Measurements from ENCODE around the gene HDGF. TPM values are rescaled to one million over a fixed set of nuclear protein-coding genes. Genes with fewer than 3 reads are reported as not detected.

HDGF gene
- total and polyA plus RNA-seq, 3 donors from 2014 or later: 78.2 to 133 (median 97.7) TPM

DNA sequence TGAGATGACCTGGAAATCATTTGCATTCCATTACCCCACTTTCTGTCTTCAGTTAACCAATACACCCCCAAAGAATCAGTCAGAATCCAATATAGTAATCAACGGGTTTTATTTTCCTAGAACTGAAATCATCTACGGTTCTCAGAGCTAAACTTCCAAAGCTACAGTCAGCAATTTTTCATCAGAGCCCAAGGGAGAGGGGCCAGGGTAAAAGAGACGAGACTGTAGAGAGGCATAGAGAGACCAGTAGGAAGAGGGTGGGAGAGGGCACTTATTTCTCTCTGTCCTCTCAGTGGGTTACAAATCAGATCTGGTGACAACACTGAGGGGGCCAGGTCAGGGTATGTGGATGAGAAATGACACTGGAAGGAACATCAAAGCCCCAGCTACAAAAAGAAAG, 9.5 kb downstream of the HDGF start:
- intact Hi-C loops (cut with DNase I; ENCODE audit: low total_unique reads): no loop called here
- Histone ChIP-seq H3K27me3 (no peaks in the 10 kb centered on the region), H3K9me3 (no peaks in the 10 kb centered on the region), H3K27ac (peak overlapping the region in 1 of 2 donors; percentile 81), H3K4me3 (peak overlapping the region in 1 of 2 donors; percentile 89), H3K36me3 (ENCODE audit: low read depth, missing control alignments) (no peaks in the 10 kb centered on the region), H3K4me1 (peaks cover 24% of the 10 kb centered on the region)
- TF ChIP-seq POLR2A (IDR thresholded peaks at IDR 0.05): no peak
- TF ChIP-seq, protein P1, sequence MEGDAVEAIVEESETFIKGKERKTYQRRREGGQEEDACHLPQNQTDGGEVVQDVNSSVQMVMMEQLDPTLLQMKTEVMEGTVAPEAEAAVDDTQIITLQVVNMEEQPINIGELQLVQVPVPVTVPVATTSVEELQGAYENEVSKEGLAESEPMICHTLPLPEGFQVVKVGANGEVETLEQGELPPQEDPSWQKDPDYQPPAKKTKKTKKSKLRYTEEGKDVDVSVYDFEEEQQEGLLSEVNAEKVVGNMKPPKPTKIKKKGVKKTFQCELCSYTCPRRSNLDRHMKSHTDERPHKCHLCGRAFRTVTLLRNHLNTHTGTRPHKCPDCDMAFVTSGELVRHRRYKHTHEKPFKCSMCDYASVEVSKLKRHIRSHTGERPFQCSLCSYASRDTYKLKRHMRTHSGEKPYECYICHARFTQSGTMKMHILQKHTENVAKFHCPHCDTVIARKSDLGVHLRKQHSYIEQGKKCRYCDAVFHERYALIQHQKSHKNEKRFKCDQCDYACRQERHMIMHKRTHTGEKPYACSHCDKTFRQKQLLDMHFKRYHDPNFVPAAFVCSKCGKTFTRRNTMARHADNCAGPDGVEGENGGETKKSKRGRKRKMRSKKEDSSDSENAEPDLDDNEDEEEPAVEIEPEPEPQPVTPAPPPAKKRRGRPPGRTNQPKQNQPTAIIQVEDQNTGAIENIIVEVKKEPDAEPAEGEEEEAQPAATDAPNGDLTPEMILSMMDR (IDR thresholded peaks at IDR 0.05): no peak
- WGBS, 2 donors: 69 to 74% methylated on average over 3 of the region's 3 CpGs
- no peak for DNase-seq

DNA sequence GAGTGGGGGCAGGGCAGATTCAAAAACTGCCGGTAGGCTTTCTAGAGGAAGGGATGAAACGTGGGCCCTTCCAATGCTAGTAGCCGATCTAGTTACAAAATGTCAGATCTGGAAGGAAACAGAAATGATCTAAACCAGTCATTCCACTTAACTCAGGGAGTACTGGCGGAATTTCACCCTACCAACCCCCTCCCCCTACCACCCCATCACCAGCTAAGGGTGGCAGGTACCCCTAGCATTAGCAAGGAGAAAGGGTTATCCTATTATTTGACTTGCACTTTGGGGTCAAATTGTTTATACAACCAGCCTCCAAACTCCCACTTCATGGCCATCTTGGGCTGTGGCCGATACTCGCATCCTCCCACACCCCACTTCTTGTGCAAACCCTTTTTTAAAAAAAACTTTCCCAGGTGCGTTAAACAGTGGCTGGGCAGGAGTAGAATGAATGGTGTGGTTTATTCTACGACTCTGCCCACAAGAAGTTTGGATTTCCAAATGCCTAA, 9.9 kb downstream of the HDGF start:
- H3K27me3 ChIP-seq: no peaks in the 10 kb centered on the region
- peaks cover 21% of the 10 kb centered on the region for H3K4me1 ChIP-seq
- no peaks in the 10 kb centered on the region for H3K36me3 ChIP-seq (ENCODE audit: low read depth, missing control alignments)
- peak overlapping the region in 1 of 2 donors; percentile 89 for H3K4me3 ChIP-seq
- H3K27ac ChIP-seq: peak overlapping the region; percentile 81 to 88
- 41 to 44% methylated on average over 8 of the region's 8 CpGs for WGBS, 2 donors
- intact Hi-C loops (cut with DNase I; ENCODE audit: low total_unique reads): no loop called here
- no peak for DNase-seq
- TF ChIP-seq, protein P1 (IDR thresholded peaks at IDR 0.05): no peak
- no peak for TF ChIP-seq POLR2A (IDR thresholded peaks at IDR 0.05)
- no peaks in the 10 kb centered on the region for H3K9me3 ChIP-seq

- Histone ChIP-seq H3K9me3 (no peaks in the 10 kb centered on the region), H3K27ac (peak within 1 kb of the TSS; percentile 81 to 88), H3K4me1 (peaks cover 15% of the 10 kb centered on the region), H3K4me3 (peak within 1 kb of the TSS; percentile 55 to 89), H3K36me3 (ENCODE audit: low read depth, missing control alignments) (no peaks in the 10 kb centered on the region), H3K27me3 (no peaks in the 10 kb centered on the region)
- intact Hi-C loops (cut with DNase I; ENCODE audit: low total_unique reads): no loop called here
- peak; percentile 100 for DNase-seq
- TF ChIP-seq, protein P1 (IDR thresholded peaks at IDR 0.05): peak in 1 of 3 experiments; percentile 8
- TF ChIP-seq POLR2A (IDR thresholded peaks at IDR 0.05): no peak
- 0% methylated on average over 32 to 38 of the region's 38 CpGs for WGBS, 2 donors
Measured at GRCh38 chr1:156740741-156741480, 10.6 kb downstream of the HDGF start, which contains the start of gene MRPL24. MRPL24 (minus strand) TSS chr1:156741088; CDS start chr1:156738704, 2,384 bp downstream.

DNA sequence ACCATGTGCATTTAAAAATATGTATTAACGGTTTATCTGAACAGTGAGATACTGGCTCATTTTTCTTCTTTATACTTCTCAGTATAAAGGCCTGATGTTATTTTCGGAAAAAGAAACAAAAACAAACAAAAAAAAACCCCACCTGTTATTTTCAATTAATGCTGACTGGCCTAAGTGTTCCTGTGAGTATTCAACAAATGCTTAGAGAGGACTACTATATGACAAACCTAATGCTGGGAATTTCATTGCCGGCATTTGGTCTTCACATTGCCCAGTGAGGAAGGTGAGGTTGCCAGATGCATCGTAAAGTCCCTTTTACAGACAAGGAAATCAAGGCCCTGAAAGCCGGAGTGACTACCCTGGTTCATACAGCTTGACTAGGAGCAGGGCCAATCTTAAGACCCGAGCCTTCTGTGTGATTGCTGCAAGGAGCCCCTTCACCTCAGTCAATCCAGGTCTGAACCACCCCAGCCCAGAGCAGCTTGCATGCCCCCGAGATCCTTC, 11.2 kb downstream of the HDGF start:
- no peak for DNase-seq
- Histone ChIP-seq H3K4me3 (peak overlapping the region; percentile 55 to 89), H3K4me1 (peaks cover 10% of the 10 kb centered on the region), H3K9me3 (no peaks in the 10 kb centered on the region), H3K27ac (peak overlapping the region; percentile 32 to 37), H3K27me3 (no peaks in the 10 kb centered on the region), H3K36me3 (ENCODE audit: low read depth, missing control alignments) (no peaks in the 10 kb centered on the region)
- intact Hi-C loops (cut with DNase I; ENCODE audit: low total_unique reads): no loop called here
- TF ChIP-seq, protein P1 (IDR thresholded peaks at IDR 0.05): no peak
- no peak for TF ChIP-seq POLR2A (IDR thresholded peaks at IDR 0.05)
- WGBS, 2 donors: 8% methylated on average over 7 of the region's 7 CpGs

Data from testis (tissue), 3 donors.